GM12891 (cell line): Measurements from ENCODE around the gene TGM2.

Experiments
- POLR2A ChIP-seq: IDR thresholded peaks from 2 replicates; pipeline ENCODE4 v1.6.1; 2011; ENCODE audit warnings: low read depth, low read length, control low read depth
- POLR2AphosphoS5 ChIP-seq: IDR thresholded peaks from 2 replicates; pipeline ENCODE4 v1.6.1; 2011; ENCODE audit warnings: low read depth, low read length, control low read depth
- SPI1 ChIP-seq: IDR thresholded peaks from 2 replicates; pipeline ENCODE4 v1.6.1; 2011; ENCODE audit warnings: low read depth, low read length, control low read depth

- no peak for TF ChIP-seq SPI1
- TF ChIP-seq POLR2AphosphoS5: no peak
- TF ChIP-seq POLR2A: no peak
These were observed 42.6 kb upstream of the TGM2 start for GRCh38 chr20:38207621-38208020.
